Lower leg skin (tissue), 3 donors: ENCODE data around the gene KRTAP21-1.

ENCODE experiments used
- CTCF ChIP-seq, 3 donors: fragments of 450-650 bp; IDR thresholded peaks; one replicate each; pipeline ENCODE4 v1.5.1; 2016; ENCODE audit warnings: antibody characterized with exemption in 3 of 3, mild to moderate bottlenecking in 3 of 3, moderate library complexity in 2 of 3
- POLR2A ChIP-seq, 2 donors: fragments of 450-650 bp; IDR thresholded peaks; one replicate each; pipeline ENCODE4 v1.6.1; 2016 to 2017; ENCODE audit warnings: antibody characterized with exemption in 2 of 2, mild to moderate bottlenecking in 1 of 2, moderate library complexity in 1 of 2

GRCh38 chr21:30718239-30718909, 36.9 kb downstream of the KRTAP21-1 start, which contains the start of gene KRTAP21-3:
- TF ChIP-seq CTCF (IDR thresholded peaks at IDR 0.05) (no peak), POLR2A (IDR thresholded peaks at IDR 0.05) (no peak)
